Measurements from ENCODE around the gene SDF4. TPM values are rescaled to one million over a fixed set of nuclear protein-coding genes. Genes with fewer than 3 reads are reported as not detected.

SDF4 gene
- total and polyA plus RNA-seq, 2 donors (not counting 1 experiment from before 2014, with no cell fraction given) = 100 to 143 TPM

DNA sequence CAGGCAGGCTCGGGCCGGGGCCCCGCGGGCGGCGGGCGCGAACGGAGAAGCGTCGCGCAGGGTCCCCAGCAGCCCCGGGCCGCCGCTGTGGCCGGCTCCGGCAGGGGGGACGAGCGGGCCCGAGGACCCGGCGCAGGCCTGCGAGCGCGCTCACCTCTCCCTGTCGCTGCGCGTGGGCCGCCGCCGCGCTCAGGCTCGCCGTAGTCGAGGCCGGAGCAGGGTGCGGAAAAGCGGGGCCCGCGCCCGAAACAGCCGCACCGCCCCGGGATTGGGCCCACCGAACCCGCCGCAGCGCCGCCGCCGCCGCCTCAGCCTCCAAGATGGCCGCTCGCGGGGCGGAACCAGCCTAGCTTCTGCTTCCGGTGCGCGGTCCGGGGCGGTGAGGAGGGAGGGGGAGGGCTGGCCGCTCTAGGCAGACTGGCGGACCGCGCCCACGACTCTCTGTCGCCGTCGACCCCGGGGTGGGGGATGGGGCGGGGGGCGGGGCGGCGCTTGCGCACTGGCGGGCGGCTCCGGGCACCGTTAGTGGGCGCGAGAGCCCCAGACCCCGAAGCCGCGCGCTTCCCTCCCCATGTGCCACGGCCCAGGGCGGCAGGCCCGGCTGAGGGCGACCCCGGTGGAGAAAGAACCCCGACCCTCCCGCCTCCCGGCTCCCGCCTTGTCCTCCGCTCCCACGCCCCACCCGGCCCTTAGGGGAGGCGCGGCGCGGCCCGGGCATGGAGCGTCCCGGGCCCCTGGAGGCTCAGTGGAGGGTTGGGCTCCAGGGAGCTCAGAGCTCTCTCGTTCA is 41.9 kb upstream of the SDF4 start, which contains the start of gene UBE2J2:
UBE2J2 (minus strand) TSS at position 343 of the 787 bp plus-strand sequence. CDS start 5,862 bp downstream, outside the sequence.
- Histone ChIP-seq H3K4me3 (ENCODE audit: control extremely low read depth in 1 of 5, extremely low read depth in 1 of 5, insufficient read depth in 1 of 5, low read depth in 2 of 5, low read length in 4 of 5) (peak within 1 kb of the TSS; percentile 3 to 84 (median 77)), H3K36me3 (replicated peaks in 1 of 2; ENCODE audit: control extremely low read depth in 1 of 2, control insufficient read depth in 1 of 2, extremely low read depth in 1 of 2, insufficient read depth in 2 of 2, low read length in 1 of 2) (peaks cover 0 to 4% of the 10 kb centered on the region in 2 experiments), H2AFZ (ENCODE audit: insufficient read depth, low read depth, low read length, poor library complexity, severe bottlenecking) (peak within 1 kb of the TSS; percentile 98), H3K27ac (ENCODE audit: low read length in 2 of 2) (peak within 1 kb of the TSS; percentile 24 to 77), H3K79me2 (ENCODE audit: control insufficient read depth, insufficient read depth, low read length) (peaks cover 47% of the 10 kb centered on the region), H3K4me1 (ENCODE audit: control insufficient read depth in 2 of 2, insufficient read depth in 2 of 2, low read length in 2 of 2) (peaks cover 29 to 38% of the 10 kb centered on the region in 2 donors), H3K9me3 (ENCODE audit: control extremely low read depth in 1 of 3, control insufficient read depth in 2 of 3, insufficient read depth in 1 of 3, low read length in 2 of 3) (no peaks in the 10 kb centered on the region), H4K20me1 (ENCODE audit: control insufficient read depth, insufficient read depth, low read length, poor library complexity, severe bottlenecking) (peaks cover 43% of the 10 kb centered on the region), H3K9ac (ENCODE audit: low read length) (peak within 1 kb of the TSS; percentile 87), H3K4me2 (replicated peaks; ENCODE audit: low read depth, low read length, poor library complexity, severe bottlenecking) (peak within 1 kb of the TSS; percentile 93), H3K27me3 (replicated peaks in 1 of 4; ENCODE audit: control extremely low read depth in 1 of 4, control insufficient read depth in 3 of 4, insufficient read depth in 4 of 4, low read length in 3 of 4) (no peaks in the 10 kb centered on the region)
- ChIA-PET POLR2A (interaction anchor here (0.5 to 1.5 kb wide), 8 partner anchors 12 to 314 kb away, joined by 3 to 8 read pairs (median 4); partner anchors contain the start of genes AURKAIP1, CCNL2, ISG15 and MRPL20), CTCF (interaction anchor here (0.6 to 1.4 kb wide), 5 partner anchors 17 to 157 kb away, joined by 3 to 4 read pairs (median 3); partner anchors contain the start of gene AURKAIP1)
- WGBS (ENCODE audit: insufficient coverage) = under 1% methylated on average over 90 of the region's 105 CpGs
- TF ChIP-seq EZH2 (IDR thresholded peaks at IDR 0.05; ENCODE audit: borderline replicate concordance, insufficient read depth, low read depth, low read length, poor library complexity, severe bottlenecking) = no peak
- TF ChIP-seq, protein P1, sequence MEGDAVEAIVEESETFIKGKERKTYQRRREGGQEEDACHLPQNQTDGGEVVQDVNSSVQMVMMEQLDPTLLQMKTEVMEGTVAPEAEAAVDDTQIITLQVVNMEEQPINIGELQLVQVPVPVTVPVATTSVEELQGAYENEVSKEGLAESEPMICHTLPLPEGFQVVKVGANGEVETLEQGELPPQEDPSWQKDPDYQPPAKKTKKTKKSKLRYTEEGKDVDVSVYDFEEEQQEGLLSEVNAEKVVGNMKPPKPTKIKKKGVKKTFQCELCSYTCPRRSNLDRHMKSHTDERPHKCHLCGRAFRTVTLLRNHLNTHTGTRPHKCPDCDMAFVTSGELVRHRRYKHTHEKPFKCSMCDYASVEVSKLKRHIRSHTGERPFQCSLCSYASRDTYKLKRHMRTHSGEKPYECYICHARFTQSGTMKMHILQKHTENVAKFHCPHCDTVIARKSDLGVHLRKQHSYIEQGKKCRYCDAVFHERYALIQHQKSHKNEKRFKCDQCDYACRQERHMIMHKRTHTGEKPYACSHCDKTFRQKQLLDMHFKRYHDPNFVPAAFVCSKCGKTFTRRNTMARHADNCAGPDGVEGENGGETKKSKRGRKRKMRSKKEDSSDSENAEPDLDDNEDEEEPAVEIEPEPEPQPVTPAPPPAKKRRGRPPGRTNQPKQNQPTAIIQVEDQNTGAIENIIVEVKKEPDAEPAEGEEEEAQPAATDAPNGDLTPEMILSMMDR (IDR thresholded peaks at IDR 0.05) = no peak
- H3K4me1 Mint-ChIP-seq = peaks cover 36% of the 10 kb centered on the region
- peak within 1 kb of the TSS; percentile 76 for H3K27ac Mint-ChIP-seq
- peak within 1 kb of the TSS; percentile 88 for H3K4me3 Mint-ChIP-seq
- H3K27me3 Mint-ChIP-seq = no peaks in the 10 kb centered on the region
- intact Hi-C loops (cut with micrococcal nuclease) = loop anchor here (1.0 kb wide), 4 partner anchors 32 to 157 kb away; partner anchors contain the start of genes AURKAIP1, C1orf159, CPTP and INTS11
- DNase-seq (peak; percentile 94), ATAC-seq (ENCODE audit: low read depth) (peak; percentile 98)
- no peaks in the 10 kb centered on the region for H3K9me3 Mint-ChIP-seq (ENCODE audit: insufficient read depth)

Data from B cell (primary cell).